GM19025 (cell line): ENCODE data around the gene ALK.
A peak's percentile ranks its signal among the peaks of the same experiment; 100 is the strongest.
"Not testable (repeated sequence)": the region's sequence is repeated elsewhere in the genome, so short reads cannot be mapped to it uniquely, and the experiment has no call there.

Experiments
- ATAC-seq: cut with Tn5 transposase; IDR thresholded peaks from one replicate; pipeline ENCODE4 v1.9.1; 2021; ENCODE audit warnings: mild to moderate bottlenecking, low read depth, moderate library complexity; ENCODE audit not compliant: unreplicated experiment

The ALK gene

GRCh38 chr2:29761278-29761677 lies 160.1 kb downstream of the ALK start:
- ATAC-seq = no peak

- no peak for ATAC-seq
Observed at GRCh38 chr2:29760008-29760407, 161.4 kb downstream of the ALK start.

- no peak for ATAC-seq
Observed at GRCh38 chr2:29759360-29759759, 162.0 kb downstream of the ALK start.

GRCh38 chr2:29755829-29756228 lies 165.6 kb downstream of the ALK start:
- no peak for ATAC-seq

GRCh38 chr2:29755233-29755632 lies 166.2 kb downstream of the ALK start:
- ATAC-seq = no peak

GRCh38 chr2:29753671-29754444 lies 167.5 kb downstream of the ALK start:
- no peak for ATAC-seq

GRCh38 chr2:29751390-29751789 lies 170.0 kb downstream of the ALK start:
- peak; percentile 48 for ATAC-seq

GRCh38 chr2:29750463-29750862 lies 170.9 kb downstream of the ALK start:
- not testable (repeated sequence) for ATAC-seq

- ATAC-seq = no peak
Observed at GRCh38 chr2:29749843-29750242, 171.5 kb downstream of the ALK start.

- ATAC-seq = no peak
Observed at GRCh38 chr2:29749041-29749440, 172.3 kb downstream of the ALK start.

- ATAC-seq = peak; percentile 30
Observed at GRCh38 chr2:29747786-29748470, 173.5 kb downstream of the ALK start.

GRCh38 chr2:29744976-29745375 lies 176.4 kb downstream of the ALK start:
- ATAC-seq = peak; percentile 74

GRCh38 chr2:29743516-29743915 lies 177.9 kb downstream of the ALK start:
- no peak for ATAC-seq

GRCh38 chr2:29742656-29743055 lies 178.7 kb downstream of the ALK start:
- ATAC-seq = no peak

- no peak for ATAC-seq
Observed at GRCh38 chr2:29741132-29741531, 180.3 kb downstream of the ALK start.

- no peak for ATAC-seq
Observed at GRCh38 chr2:29733965-29734364, 187.4 kb downstream of the ALK start.

- ATAC-seq = no peak
Observed at GRCh38 chr2:29733213-29733612, 188.2 kb downstream of the ALK start.

- ATAC-seq = no peak
Observed at GRCh38 chr2:29731948-29732347, 189.4 kb downstream of the ALK start.

- no peak for ATAC-seq
Observed at GRCh38 chr2:29729932-29730331, 191.5 kb downstream of the ALK start.

- no peak for ATAC-seq
Observed at GRCh38 chr2:29729401-29729800, 192.0 kb downstream of the ALK start.

GRCh38 chr2:29726976-29727375 lies 194.4 kb downstream of the ALK start:
- ATAC-seq = no peak

GRCh38 chr2:29725610-29726009 lies 195.8 kb downstream of the ALK start:
- no peak for ATAC-seq
